Tibial artery (tissue), 4 donors: ENCODE measurements around the gene PPP2R3C.
"Not testable (repeated sequence)": the region's sequence is repeated elsewhere in the genome, so short reads cannot be mapped to it uniquely, and the experiment has no call there.

ENCODE experiments used
- DNase-seq, 2 donors: peaks; one replicate each; pipeline ENCODE4 v3.0.0-alpha.2; 2019
- H3K27ac ChIP-seq, 2 donors: fragments of 200-600 bp; sonication (generic) in 1 of 2; 1 replicate in 1 of 2; 2 replicates in 1 of 2; pipeline ENCODE4 v1.5.1; 2018 to 2019; ENCODE audit warnings: mild to moderate bottlenecking in 1 of 2
- H3K27me3 ChIP-seq, 2 donors: fragments of 200-600 bp; sonication (generic) in 1 of 2; one replicate each; pipeline versions ENCODE4 v1.5.1 to v1.6.0; 2016 to 2019
- H3K36me3 ChIP-seq, 3 donors: fragments of 200-600 bp; sonication (generic) in 2 of 3; one replicate each; pipeline ENCODE4 v1.5.1; 2016 to 2019; ENCODE audit warnings: mild to moderate bottlenecking in 2 of 3
- H3K4me1 ChIP-seq, 4 donors: fragments of 200-600 bp; sonication (generic) in 2 of 4; 1 replicate in 3 of 4; 2 replicates in 1 of 4; pipeline ENCODE4 v1.5.1; 2016 to 2019
- H3K4me3 ChIP-seq, 2 donors: fragments of 200-600 bp; sonication (generic) in 1 of 2; 1 replicate in 1 of 2; 2 replicates in 1 of 2; pipeline ENCODE4 v1.5.1; 2018 to 2019; ENCODE audit warnings: mild to moderate bottlenecking in 2 of 2
- H3K9me3 ChIP-seq, 3 donors: fragments of 200-600 bp; sonication (generic) in 1 of 3; one replicate each; pipeline ENCODE4 v1.5.1; 2016 to 2019
- CTCF ChIP-seq, 2 experiments: fragments of 200-600 bp in 1 of 2; fragments of 450-650 bp in 1 of 2; IDR thresholded peaks; one replicate each; pipeline ENCODE4 v1.5.1; 2017 to 2019; ENCODE audit warnings: antibody characterized with exemption in 2 of 2, mild to moderate bottlenecking in 1 of 2, moderate library complexity in 1 of 2
- intact Hi-C: fragments of 100-400 bp; cut with DNase I; formaldehyde crosslinking; loops from one replicate; pipeline ENCODE4 v1.15.0; 2023; ENCODE audit warnings: low total_unique reads

Gene PPP2R3C

GRCh38 chr14:35073486-35073885 is 48.3 kb downstream of the PPP2R3C start:
- Histone ChIP-seq H3K36me3 (peaks cover 34 to 78% (median 52%) of the 10 kb centered on the region in 3 donors), H3K4me1 (no peaks in the 10 kb centered on the region), H3K9me3 (no peaks in the 10 kb centered on the region), H3K27ac (no peak overlapping the region), H3K4me3 (no peak overlapping the region), H3K27me3 (no peaks in the 10 kb centered on the region)
- DNase-seq: no peak
- intact Hi-C loops: no loop called here
- TF ChIP-seq CTCF (IDR thresholded peaks at IDR 0.05): no peak

GRCh38 chr14:35072226-35072625 is 49.6 kb downstream of the PPP2R3C start:
- no peak overlapping the region for H3K27ac ChIP-seq
- intact Hi-C loops: no loop called here
- H3K4me3 ChIP-seq: no peak overlapping the region
- DNase-seq: no peak
- TF ChIP-seq CTCF (IDR thresholded peaks at IDR 0.05): no peak
- H3K9me3 ChIP-seq: no peaks in the 10 kb centered on the region
- H3K27me3 ChIP-seq: no peaks in the 10 kb centered on the region
- H3K36me3 ChIP-seq: peaks cover 32 to 73% (median 50%) of the 10 kb centered on the region in 3 donors
- no peaks in the 10 kb centered on the region for H3K4me1 ChIP-seq

- Histone ChIP-seq H3K36me3 (peaks cover 23 to 66% (median 48%) of the 10 kb centered on the region in 3 donors), H3K9me3 (no peaks in the 10 kb centered on the region), H3K27me3 (no peaks in the 10 kb centered on the region), H3K4me3 (no peak overlapping the region), H3K4me1 (no peaks in the 10 kb centered on the region), H3K27ac (no peak overlapping the region)
- intact Hi-C loops: no loop called here
- no peak for DNase-seq
- no peak for TF ChIP-seq CTCF (IDR thresholded peaks at IDR 0.05)
Measured at GRCh38 chr14:35068238-35069012, 53.4 kb downstream of the PPP2R3C start.

GRCh38 chr14:35065731-35066130 is 56.1 kb downstream of the PPP2R3C start:
- H3K27me3 ChIP-seq, H3K27ac ChIP-seq, H3K4me1 ChIP-seq, H3K4me3 ChIP-seq, H3K9me3 ChIP-seq, intact Hi-C loops, DNase-seq: not testable (repeated sequence)
- H3K36me3 ChIP-seq: peaks cover 12 to 44% (median 31%) of the 10 kb centered on the region in 3 donors

GRCh38 chr14:35061113-35061791 is 60.5 kb downstream of the PPP2R3C start:
- H3K36me3 ChIP-seq: peaks cover 27 to 52% (median 32%) of the 10 kb centered on the region in 3 donors
- H3K4me1 ChIP-seq, H3K27me3 ChIP-seq, DNase-seq, H3K4me3 ChIP-seq, intact Hi-C loops, H3K27ac ChIP-seq, H3K9me3 ChIP-seq: not testable (repeated sequence)

GRCh38 chr14:35052637-35053036 is 69.2 kb downstream of the PPP2R3C start:
- no peaks in the 10 kb centered on the region for H3K9me3 ChIP-seq
- H3K27me3 ChIP-seq: no peaks in the 10 kb centered on the region
- peaks cover 3 to 38% (median 11%) of the 10 kb centered on the region in 3 donors for H3K36me3 ChIP-seq
- DNase-seq: no peak
- no peak overlapping the region for H3K4me3 ChIP-seq
- no peak for TF ChIP-seq CTCF (IDR thresholded peaks at IDR 0.05)
- H3K27ac ChIP-seq: no peak overlapping the region
- H3K4me1 ChIP-seq: peaks cover 0 to 33% (median 14%) of the 10 kb centered on the region in 4 donors
- intact Hi-C loops: no loop called here
